ENCODE measurements around the gene ME3. TPM values are rescaled to one million over a fixed set of nuclear protein-coding genes. Genes with fewer than 3 reads are reported as not detected.

Gene ME3
- total RNA-seq, 1 experiment from 2014 or later = 1.8 TPM

DNA sequence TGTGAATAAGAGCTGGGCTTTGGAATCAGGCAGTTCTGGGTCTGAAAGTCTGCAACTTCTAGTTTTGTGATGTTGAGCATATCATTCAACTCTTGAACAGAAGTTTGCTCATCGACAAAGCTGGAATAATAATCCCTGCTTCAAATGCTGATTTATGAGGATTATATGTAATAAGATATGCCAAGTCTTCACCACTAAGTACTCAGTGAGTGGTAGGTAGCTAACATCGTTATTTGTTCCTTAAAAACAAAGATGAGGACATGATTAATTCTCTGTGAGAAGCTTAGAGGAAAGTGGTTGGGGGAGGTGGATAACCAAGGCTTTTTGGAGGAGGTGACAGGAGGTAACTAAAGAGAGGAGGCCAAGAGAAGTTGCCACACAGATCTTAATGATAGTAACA, 96.5 kb downstream of the ME3 start:
- DNase-seq (ENCODE audit: low spot score) (no peak), ATAC-seq (no peak)
- ChIA-PET POLR2A (no interaction called here), CTCF (interaction anchor here (1.6 kb wide), 1 partner anchor 32 kb away, joined by 7 read pairs; no protein-coding TSS in a partner anchor)
- Mint-ChIP-seq H3K4me1 (peaks cover 5% of the 10 kb centered on the region), H3K36me3 (no peaks in the 10 kb centered on the region), H3K27ac (no peak overlapping the region), H3K27me3 (ENCODE audit: low read depth) (no peaks in the 10 kb centered on the region), H3K4me3 (no peak overlapping the region), H3K9me3 (no peaks in the 10 kb centered on the region)
- no peak for TF ChIP-seq NR2C2 (CRISPR knock-in tag; IDR thresholded peaks at IDR 0.05)
- TF ChIP-seq, protein P1, sequence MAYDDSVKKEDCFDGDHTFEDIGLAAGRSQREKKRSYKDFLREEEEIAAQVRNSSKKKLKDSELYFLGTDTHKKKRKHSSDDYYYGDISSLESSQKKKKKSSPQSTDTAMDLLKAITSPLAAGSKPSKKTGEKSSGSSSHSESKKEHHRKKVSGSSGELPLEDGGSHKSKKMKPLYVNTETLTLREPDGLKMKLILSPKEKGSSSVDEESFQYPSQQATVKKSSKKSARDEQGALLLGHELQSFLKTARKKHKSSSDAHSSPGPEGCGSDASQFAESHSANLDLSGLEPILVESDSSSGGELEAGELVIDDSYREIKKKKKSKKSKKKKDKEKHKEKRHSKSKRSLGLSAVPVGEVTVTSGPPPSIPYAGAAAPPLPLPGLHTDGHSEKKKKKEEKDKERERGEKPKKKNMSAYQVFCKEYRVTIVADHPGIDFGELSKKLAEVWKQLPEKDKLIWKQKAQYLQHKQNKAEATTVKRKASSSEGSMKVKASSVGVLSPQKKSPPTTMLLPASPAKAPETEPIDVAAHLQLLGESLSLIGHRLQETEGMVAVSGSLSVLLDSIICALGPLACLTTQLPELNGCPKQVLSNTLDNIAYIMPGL (CRISPR knock-in tag; IDR thresholded peaks at IDR 0.05) = no peak
- TF ChIP-seq SP1 (CRISPR knock-in tag; conservative IDR thresholded peaks at IDR 0.05) = no peak
- TF ChIP-seq GABPB1 (CRISPR knock-in tag; IDR thresholded peaks at IDR 0.05) = no peak
- no peak for TF ChIP-seq MYBL2 (CRISPR knock-in tag; IDR thresholded peaks at IDR 0.05)
- no peak for TF ChIP-seq NFATC4 (CRISPR knock-in tag; IDR thresholded peaks at IDR 0.05)
- TF ChIP-seq, protein P2, sequence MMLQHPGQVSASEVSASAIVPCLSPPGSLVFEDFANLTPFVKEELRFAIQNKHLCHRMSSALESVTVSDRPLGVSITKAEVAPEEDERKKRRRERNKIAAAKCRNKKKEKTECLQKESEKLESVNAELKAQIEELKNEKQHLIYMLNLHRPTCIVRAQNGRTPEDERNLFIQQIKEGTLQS (CRISPR knock-in tag; conservative IDR thresholded peaks at IDR 0.05) = no peak
- TF ChIP-seq, protein P3, sequence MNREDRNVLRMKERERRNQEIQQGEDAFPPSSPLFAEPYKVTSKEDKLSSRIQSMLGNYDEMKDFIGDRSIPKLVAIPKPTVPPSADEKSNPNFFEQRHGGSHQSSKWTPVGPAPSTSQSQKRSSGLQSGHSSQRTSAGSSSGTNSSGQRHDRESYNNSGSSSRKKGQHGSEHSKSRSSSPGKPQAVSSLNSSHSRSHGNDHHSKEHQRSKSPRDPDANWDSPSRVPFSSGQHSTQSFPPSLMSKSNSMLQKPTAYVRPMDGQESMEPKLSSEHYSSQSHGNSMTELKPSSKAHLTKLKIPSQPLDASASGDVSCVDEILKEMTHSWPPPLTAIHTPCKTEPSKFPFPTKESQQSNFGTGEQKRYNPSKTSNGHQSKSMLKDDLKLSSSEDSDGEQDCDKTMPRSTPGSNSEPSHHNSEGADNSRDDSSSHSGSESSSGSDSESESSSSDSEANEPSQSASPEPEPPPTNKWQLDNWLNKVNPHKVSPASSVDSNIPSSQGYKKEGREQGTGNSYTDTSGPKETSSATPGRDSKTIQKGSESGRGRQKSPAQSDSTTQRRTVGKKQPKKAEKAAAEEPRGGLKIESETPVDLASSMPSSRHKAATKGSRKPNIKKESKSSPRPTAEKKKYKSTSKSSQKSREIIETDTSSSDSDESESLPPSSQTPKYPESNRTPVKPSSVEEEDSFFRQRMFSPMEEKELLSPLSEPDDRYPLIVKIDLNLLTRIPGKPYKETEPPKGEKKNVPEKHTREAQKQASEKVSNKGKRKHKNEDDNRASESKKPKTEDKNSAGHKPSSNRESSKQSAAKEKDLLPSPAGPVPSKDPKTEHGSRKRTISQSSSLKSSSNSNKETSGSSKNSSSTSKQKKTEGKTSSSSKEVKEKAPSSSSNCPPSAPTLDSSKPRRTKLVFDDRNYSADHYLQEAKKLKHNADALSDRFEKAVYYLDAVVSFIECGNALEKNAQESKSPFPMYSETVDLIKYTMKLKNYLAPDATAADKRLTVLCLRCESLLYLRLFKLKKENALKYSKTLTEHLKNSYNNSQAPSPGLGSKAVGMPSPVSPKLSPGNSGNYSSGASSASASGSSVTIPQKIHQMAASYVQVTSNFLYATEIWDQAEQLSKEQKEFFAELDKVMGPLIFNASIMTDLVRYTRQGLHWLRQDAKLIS (CRISPR knock-in tag; IDR thresholded peaks at IDR 0.05; ENCODE audit: borderline replicate concordance) = no peak
- TF ChIP-seq PRRX2 (CRISPR knock-in tag; IDR thresholded peaks at IDR 0.05) = no peak
- no peak for TF ChIP-seq ELF4 (CRISPR knock-in tag; IDR thresholded peaks at IDR 0.05; ENCODE audit: low read depth)
- TF ChIP-seq FOXK1 (CRISPR knock-in tag; IDR thresholded peaks at IDR 0.05) = no peak
- TF ChIP-seq GTF2I (CRISPR knock-in tag; conservative IDR thresholded peaks at IDR 0.05) = no peak
- no peak for TF ChIP-seq ZBTB21 (CRISPR knock-in tag; IDR thresholded peaks at IDR 0.05; ENCODE audit: borderline replicate concordance)
- TF ChIP-seq EMX1 (CRISPR knock-in tag; IDR thresholded peaks at IDR 0.05) = no peak

DNA sequence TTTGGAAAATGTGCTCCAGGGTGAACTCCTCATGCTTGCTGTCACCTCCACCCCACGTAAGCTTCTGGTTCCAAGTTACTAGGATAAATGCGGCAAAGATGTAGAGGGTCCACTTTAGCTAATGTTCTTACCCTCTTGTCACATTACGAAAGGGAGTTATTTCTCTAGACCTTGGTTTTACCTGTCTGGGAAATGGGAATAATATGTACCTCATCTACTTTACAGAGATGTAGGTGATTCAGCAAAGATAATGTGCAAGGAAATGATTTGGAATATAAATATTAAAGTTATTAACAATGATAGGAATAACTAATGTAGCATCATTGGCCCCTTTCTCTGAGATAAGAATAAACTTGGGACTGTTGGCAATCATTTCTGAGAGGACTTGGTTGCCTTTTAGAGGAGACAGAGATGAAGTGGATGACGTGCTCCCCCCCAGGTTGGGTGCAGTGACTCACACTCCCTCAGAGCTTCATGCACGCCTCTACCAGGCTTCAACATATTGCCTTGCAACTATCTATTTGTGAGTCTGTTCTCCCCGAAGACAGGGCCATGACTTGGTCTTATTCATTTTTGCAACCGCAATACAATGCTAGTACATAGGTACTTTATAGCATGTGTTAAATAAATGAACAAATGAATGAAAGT, 97.1 kb downstream of the ME3 start:
- ATAC-seq (no peak), DNase-seq (ENCODE audit: low spot score) (no peak)
- H3K9me3 Mint-ChIP-seq = no peaks in the 10 kb centered on the region
- TF ChIP-seq MYBL2 (CRISPR knock-in tag; IDR thresholded peaks at IDR 0.05) = no peak
- no peak for TF ChIP-seq NFYB (CRISPR knock-in tag; conservative IDR thresholded peaks at IDR 0.05; ENCODE audit: low read depth)
- no peak for TF ChIP-seq PRRX2 (CRISPR knock-in tag; IDR thresholded peaks at IDR 0.05)
- TF ChIP-seq CREB1 (CRISPR knock-in tag; IDR thresholded peaks at IDR 0.05) = no peak
- no peak for TF ChIP-seq ZNF232 (CRISPR knock-in tag; IDR thresholded peaks at IDR 0.05)
- TF ChIP-seq NR2C2 (CRISPR knock-in tag; IDR thresholded peaks at IDR 0.05) = no peak
- TF ChIP-seq HMGA2 (CRISPR knock-in tag; IDR thresholded peaks at IDR 0.05) = no peak
- TF ChIP-seq, protein P4, sequence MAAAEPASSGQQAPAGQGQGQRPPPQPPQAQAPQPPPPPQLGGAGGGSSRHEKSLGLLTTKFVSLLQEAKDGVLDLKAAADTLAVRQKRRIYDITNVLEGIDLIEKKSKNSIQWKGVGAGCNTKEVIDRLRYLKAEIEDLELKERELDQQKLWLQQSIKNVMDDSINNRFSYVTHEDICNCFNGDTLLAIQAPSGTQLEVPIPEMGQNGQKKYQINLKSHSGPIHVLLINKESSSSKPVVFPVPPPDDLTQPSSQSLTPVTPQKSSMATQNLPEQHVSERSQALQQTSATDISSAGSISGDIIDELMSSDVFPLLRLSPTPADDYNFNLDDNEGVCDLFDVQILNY (CRISPR knock-in tag; IDR thresholded peaks at IDR 0.05) = no peak
- TF ChIP-seq FOXJ3 (CRISPR knock-in tag; IDR thresholded peaks at IDR 0.05; ENCODE audit: borderline replicate concordance) = no peak
- TF ChIP-seq ETV6 (CRISPR knock-in tag; IDR thresholded peaks at IDR 0.05) = no peak
- no peak for TF ChIP-seq GTF2I (CRISPR knock-in tag; conservative IDR thresholded peaks at IDR 0.05)
- H3K4me1 Mint-ChIP-seq = peaks cover 5% of the 10 kb centered on the region
- H3K4me3 Mint-ChIP-seq = no peak overlapping the region
- ChIA-PET POLR2A (no interaction called here), CTCF (interaction anchor here (1.6 to 2.6 kb wide), 2 partner anchors 33 kb away, joined by 7 to 9 read pairs; no protein-coding TSS in a partner anchor)
- H3K27ac Mint-ChIP-seq = no peak overlapping the region
- H3K36me3 Mint-ChIP-seq = no peaks in the 10 kb centered on the region
- H3K27me3 Mint-ChIP-seq (ENCODE audit: low read depth) = no peaks in the 10 kb centered on the region
